ENCODE results near the gene UFC1.

Gene UFC1

DNA sequence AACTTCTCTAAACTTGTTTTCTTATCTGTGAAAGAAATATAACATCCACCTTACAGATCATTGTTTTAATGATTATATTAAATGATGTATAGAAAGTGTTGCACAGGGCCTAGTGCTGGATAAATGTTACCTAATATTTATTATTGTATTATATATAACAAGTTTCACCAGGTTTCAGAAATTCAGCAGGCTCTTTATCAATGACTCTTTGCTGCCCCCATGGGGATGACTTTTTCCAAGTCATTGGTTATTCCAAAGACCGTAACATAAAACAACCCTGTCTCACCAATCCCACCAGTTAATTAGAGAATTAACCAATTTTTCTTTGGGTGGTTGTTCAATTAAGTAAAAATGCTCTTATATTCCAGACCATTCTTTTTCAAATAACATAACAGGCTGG, 14.0 kb upstream of the UFC1 start:
- TF ChIP-seq, protein P1, sequence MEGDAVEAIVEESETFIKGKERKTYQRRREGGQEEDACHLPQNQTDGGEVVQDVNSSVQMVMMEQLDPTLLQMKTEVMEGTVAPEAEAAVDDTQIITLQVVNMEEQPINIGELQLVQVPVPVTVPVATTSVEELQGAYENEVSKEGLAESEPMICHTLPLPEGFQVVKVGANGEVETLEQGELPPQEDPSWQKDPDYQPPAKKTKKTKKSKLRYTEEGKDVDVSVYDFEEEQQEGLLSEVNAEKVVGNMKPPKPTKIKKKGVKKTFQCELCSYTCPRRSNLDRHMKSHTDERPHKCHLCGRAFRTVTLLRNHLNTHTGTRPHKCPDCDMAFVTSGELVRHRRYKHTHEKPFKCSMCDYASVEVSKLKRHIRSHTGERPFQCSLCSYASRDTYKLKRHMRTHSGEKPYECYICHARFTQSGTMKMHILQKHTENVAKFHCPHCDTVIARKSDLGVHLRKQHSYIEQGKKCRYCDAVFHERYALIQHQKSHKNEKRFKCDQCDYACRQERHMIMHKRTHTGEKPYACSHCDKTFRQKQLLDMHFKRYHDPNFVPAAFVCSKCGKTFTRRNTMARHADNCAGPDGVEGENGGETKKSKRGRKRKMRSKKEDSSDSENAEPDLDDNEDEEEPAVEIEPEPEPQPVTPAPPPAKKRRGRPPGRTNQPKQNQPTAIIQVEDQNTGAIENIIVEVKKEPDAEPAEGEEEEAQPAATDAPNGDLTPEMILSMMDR (IDR thresholded peaks at IDR 0.05), result peak; percentile 61

DNA sequence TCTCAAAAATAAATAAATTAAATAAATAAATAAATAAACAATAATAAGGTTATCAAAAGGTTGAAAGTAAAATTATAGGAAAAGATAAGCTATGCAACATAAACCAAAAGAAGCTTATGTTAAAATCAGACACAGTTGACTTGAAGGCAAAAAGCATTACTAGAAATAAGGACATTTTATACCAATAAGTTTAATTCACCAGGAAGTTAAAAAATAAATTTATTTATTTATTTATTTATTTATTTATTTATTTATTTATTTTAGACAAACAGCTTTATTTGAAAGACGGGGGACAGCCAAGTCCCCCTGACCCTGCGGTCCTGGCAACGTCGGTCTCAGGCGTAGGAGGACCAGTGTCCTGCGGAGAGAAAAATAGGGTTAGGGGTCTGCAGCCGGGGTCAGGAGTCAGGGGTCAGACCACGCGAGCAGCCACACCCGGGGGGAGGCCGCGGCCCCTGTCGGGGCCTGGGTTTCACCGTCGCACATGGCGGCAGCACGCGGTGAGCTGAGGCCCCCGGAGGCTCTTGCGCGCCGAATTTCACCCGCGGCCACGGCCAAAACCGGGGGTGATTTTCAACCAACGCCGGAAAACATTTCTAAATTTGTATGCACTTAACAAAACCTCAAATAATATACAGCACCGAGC, 12.9 kb upstream of the UFC1 start:
- TF ChIP-seq, protein P1 (IDR thresholded peaks at IDR 0.05), result no peak

DNA sequence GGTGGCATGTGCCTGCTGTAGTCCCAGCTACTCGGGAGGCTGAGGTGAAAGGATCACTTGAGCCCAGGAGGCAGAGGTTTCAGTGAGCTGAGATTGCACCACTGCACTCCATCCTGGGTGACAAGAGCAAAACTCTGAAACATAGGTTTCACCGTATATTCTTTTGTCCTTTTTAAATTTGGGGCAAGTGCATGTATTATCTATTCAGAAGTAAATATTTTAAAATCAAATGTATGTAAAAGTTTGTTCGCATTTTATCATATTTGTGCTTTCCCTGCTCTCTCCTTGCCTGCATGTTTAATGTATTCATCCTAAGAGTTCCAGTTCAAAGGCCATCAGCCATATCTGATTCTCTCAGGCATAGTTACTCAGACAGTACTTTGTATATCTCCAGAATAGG, 7.9 kb upstream of the UFC1 start:
- TF ChIP-seq, protein P1 (IDR thresholded peaks at IDR 0.05), result no peak

DNA sequence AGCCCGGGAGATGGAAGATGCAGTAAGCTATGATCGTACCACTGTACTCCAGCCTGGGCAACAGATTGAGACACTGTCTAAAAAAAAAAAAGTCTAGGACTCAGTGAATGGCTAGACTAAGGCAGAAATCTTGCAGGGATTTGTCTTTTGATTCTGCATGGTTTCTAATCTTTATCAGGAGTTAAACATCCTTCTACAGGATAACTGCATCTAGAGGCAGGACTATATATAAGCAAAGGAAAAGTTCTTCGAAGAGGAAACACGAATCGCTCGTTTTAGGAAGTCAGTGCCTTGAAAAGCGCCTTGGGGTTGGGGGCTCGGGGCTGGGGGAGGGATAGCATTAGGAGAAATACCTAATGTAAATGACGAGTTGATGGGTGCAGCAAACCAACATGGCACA, 602 bp upstream of the UFC1 start:
- TF ChIP-seq, protein P1 (IDR thresholded peaks at IDR 0.05), result no peak

DNA sequence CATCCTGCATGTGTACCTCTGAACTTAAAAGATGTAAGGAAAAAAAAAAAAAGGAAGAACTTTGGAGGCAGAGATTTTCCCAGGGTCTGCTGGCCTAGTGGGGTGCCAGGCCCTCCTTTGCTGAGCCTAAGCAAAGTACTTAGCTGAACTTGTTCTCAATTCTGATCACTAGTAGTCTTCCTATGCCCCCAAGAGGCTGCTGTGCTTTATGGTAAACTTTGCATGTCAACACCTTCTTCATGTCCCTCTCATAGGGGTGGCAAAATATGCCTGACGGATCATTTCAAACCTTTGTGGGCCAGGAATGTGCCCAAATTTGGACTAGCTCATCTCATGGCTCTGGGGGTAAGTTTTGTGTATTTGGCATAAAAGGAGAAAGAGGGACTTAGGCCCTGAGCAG, 4.1 kb downstream of the UFC1 start:
- TF ChIP-seq, protein P1 (IDR thresholded peaks at IDR 0.05), result no peak

DNA sequence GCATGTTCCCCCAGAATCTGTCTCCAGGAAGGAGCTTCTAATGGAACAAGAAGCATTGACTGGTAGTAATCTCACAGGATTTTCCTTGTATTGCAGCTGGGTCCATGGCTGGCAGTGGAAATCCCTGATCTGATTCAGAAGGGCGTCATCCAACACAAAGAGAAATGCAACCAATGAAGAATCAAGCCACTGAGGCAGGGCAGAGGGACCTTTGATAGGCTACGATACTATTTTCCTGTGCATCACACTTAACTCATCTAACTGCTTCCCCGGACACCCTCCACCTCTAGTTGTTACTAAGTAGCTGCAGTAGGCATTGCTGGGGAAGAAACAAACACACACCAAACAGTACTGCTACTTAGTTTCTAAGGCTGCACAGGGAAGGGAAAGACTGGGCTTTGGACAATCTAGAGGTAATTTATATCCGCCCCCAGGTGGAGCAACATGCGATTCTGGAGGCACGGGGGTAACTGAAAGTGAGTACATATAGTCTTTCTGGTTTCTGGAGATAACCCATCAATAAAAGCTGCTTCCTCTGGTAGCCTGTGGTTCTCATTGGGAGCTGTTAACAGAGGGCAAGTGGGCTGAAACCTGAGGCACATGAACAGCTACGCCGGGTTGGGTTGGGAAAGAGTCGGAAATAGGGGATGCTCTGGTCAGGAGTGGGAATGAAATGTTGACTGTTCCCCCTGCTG, 4.7 kb downstream of the UFC1 start:
- TF ChIP-seq, protein P1 (IDR thresholded peaks at IDR 0.05), result no peak

DNA sequence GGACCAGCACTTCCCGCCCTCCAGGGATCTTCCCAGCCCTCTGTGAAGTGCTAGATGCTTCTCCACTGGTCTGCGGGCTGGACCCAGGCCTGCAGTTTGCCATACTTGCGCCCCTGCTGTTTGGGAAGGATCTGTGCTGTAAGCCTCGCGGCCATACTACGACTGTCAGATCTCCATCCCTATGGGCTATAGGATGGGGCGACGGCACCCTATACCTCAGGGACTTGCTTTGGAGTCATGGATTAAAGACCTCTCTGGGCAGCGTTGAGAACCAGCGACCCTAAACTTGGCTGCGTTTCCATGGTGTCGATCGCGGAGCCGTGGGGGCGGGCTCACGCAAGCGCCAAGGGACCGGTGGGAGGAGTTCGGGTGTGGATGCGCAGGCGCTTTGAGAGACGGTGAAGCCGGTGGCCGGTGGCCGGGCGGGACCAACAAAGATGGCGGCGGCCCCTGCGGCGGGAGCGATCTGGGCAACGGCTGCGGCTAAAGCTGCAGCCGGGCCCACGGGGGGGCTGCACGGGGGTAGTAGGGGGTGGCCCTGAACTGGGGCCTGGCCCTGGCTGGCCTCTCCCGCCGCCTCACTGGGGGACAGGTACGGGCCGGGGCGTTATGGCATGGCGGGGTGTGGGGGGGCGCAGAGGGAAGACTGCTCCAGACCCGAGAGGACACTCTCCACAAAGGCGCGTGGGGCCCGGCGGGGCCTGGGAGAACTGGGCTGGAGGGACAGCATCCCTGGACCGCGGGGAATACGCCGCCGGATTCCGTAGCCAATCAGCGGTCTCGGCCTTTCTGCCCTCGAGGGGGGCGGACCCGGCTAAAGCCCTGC, 5.5 kb downstream of the UFC1 start, which contains the start of gene USP21:
Gene USP21, plus strand, starts transcription at position 414 of the 826 bp plus-strand sequence. CDS start 1,141 bp downstream, outside the sequence.
- TF ChIP-seq, protein P1 (IDR thresholded peaks at IDR 0.05), result no peak; the same call in 1 of the 2 replicates

Data from LNCAP (cell line).